ENCODE results near the gene KIF5A.
A peak's percentile ranks its signal among the peaks of the same experiment; 100 is the strongest.

KIF5A gene

DNA sequence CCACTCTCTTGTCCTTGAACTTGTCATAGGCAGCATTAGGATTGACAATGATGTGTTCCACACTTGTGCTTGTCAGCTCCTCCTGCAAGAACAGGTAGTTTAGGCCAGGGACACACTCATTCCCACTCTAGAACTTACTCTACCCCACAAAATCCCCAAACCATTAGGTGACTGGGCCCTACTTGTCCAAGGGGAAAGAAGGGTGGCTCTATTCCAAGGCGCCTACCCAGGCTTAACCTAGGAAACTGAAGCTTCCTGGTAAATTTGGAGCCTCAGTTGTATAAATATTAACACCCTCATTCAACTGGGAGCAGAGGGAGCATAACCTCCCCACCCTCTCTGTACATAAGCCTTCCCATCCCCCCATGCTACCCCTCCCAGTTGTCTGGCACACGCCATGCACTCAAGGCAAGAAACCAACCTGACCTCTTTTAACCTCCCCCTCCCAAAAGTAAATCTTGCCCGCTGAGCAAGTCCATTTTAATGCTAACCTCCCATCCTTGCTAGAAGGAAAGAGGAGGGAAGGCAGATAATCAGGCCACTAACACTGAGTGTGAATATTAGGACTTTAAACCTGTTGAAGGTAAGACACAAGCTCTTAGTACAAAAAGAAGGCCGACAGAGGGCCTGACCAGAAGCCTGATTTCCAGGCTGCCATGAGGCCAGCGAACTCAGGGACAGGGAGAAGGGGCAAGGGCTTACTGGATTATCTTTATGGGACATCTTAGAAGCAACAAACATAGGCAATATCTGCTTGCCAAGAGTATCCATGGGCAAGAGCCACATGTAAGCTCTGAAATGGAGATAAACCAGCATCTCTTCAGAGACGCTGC, 13.9 kb upstream of the KIF5A start:
- no peak for DNase-seq

DNA sequence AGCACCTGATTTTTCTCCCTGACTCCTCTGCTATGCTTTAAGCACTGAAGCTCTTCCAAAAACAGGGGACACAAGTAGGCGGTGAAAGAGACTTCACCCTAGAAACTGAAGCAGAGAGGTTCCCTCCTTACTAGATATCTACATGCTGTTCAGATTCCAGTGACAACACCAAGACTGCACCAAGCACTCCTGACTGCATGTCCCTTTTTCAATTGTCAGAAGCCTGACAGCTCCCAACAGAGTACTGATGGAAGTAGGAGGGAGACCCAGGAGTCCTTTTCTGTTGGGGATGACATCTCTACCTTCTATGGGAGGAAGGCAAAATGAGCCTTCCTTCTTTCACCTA, 13.3 kb upstream of the KIF5A start:
- no peak for DNase-seq

DNA sequence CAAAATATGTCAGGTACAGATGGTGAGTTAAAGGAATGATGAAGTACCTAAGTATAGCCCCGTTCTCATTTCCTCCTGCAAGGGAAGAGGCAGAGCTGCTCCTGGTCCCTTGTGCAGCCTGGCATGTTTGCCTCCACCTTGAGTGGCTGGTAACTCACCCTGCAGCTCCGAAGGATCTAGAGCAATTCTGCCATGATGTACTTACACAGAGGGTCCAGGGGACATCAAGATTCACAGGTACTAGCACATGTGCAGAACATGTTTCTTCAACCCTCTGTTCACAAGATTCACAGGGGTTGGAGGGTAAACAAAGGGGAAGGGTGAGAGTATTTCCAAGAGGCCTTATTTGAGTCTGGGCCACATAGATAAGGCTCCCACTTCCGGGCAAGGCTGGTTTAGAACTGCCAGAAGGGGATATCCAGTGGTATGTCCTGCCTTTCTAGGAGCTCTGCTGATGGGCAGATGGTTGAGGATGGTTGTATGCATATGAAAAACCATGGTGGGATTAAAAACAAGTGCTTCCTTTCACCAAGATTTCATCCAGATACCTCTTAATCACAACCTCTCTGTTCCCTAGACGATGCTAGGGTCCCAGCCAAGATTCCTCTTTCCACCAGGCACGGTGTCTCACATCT, 10.6 kb upstream of the KIF5A start:
- no peak for DNase-seq

DNA sequence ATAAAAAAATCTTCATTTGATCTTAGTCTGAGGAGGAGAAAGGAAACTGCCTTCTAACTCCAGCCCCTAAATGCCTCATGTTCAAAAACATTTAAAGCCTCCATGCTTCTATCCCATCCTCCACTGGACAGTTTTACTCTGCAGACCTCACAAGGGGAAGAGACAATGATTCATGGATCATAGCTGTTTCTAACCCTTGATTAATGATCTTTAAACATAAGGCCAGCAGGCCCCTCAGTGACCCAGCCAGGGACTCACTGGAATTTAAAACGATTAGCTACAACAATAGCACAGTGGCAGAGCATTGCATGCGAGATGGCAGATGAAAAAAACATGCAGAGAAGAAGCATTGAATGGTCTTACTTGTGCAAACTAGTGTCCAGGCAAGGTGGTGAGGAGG, 8.8 kb upstream of the KIF5A start:
- DNase-seq, result no peak

DNA sequence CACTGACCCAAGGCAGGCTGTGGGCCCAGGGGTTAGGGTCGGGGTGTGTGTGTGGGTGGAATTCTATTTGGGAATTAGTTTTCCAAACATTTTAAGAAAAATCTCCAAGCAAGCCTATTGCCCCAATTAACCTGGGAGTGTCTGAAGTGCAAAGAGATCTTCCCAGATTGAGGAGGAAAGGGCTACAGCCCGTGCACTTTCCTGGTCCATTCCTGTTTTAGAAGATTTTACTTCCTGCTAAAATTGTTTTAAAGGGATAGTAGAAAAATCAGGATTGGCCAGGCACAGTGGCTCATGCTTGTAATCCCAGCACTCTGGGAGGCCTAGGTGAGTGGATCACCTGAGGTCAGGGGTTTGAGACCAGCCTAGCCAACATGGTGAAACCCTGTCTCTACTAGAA, 8.1 kb upstream of the KIF5A start:
- DNase-seq, result no peak

DNA sequence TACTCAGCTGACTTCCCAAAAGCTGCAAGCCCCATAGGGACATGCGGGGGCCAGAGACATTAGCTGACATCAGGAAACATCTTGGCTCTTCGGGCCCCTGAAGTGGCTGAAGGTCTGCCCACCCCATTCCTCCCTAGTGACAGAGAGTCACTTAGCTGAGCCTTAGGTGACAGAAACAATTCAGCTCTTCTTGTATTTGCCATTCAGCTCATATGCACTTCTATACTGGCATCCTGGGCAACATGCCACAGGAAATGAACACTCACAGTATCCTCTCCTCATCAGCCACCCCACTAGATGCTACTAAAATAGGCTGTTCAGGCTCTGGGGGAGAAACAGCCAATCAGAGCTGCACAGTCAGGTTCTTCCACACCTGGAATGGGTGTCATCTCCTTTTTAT, 6.3 kb upstream of the KIF5A start:
- no peak for DNase-seq

DNA sequence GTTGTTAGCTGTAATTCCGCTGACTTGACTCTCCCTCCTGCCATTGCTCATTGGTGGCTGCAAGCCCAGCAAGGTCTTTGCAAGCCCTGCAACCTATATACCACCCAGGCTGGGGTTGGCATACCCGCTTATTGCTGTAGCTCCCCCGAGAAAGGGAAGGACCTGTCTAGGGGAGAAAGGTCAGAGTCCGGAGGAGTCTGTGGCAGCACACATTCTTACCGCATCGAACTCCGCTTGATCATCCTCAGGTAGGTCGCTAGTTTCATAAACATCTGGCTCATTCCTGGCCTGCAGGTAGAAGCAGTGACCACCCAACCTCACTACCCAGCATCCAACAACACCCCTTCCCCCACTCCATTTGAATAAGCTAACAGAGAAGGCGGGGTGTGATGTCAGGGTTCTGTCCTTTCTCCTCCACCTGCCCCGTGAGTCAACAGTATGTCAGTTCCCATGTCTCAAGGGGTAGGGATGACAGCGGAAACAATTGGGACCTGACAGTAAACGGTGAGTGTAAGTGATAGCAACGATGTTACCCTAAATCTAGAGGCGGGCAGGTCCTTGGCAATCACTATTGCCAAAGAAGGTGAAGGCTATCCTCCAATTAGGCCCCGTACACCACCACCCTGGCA, 3.9 kb upstream of the KIF5A start:
- DNase-seq, result no peak

DNA sequence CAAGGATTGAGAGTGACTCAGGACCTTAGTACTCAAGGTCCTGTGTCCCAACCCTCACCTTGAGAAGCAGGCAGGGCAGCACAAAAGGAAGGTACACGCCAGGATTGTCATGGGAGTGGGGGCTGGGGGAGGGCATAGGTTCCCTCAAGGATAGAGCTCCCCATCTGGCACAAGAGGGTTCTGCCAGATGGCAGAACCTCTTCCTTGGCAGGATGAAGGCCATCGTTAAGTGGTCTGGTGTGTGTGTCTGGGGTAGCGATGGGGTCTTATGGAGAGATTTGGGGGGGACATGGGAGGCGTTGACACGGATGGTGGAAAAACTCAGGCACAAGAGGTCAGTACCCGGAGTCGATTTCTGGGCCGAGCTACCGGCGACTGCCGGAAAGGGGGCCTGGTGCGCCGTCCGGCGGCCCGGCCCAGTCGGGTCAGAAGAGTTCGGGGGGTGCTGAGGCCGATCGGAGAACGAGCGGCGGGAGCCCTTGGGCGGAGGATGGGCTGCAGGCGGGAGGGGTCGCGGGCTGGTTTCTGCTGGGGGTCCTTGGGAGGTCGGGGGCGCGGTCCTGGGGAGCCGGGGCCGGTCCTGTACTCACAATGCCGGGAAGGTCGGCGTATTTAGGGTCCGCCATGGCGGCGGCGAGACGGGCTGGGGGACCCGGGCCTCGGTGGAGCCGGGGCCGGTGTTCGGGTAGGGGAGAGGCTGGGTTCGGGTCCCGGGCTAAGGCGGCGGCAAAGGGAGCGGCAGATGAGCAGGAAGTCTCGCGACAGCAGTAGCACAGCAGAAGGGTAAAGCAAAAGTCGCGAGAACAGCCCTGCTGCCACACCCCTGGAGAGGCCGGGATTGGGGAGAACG, 3.2 kb upstream of the KIF5A start, which contains the start of gene DCTN2:
TSS of gene DCTN2 (minus strand) at position 755 of the 850 bp plus-strand sequence. CDS start at position 626, 129 bp downstream.
- DNase-seq, result peak; percentile 83 to 87

DNA sequence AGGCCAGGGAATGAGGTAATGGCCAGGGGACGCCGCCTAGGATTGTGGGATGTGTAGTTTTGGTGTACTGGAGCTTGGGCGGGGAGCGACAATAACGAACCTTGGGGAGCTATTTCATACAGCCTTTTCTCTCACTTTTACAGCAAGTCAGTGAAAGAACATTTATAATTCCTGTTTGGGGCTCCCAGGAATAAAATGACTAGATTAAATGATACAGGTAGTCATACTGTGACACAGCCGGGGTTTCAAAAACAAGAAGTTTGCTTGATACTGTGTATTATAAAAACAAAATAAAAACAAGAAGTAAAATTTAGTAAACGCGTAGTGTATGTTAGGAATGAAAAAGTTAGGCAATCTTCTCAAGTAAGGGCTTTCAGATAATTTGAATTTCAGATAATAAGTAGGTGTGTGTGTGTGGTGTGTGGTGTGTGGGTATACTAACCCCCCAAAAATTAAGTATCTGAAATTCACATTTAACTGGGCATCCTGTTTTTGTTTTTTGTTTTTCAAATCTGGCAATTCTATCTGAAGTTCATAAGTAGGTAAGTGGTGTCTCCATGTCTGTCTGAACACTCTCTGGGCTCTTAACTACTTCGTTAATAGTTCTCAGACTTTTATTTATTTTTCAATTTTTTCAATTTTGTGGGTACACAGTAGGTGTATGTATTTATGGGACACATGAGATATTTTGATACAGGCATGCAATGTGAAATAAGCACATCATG, 2.4 kb upstream of the KIF5A start:
- DNase-seq, result no peak

DNA sequence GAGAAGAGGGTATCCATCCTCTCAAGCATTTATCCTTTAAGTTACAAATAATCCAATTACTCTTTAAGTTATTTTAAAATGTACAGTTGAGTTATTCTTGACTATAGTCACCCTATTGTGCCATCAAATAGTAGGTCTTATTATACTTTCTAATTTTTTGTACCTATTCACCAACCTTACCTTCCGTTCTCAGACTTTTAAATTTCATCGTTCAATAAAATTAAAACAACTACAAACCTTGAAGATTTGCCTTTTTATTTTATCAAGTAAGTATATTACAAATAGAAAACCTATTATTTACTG, 1.9 kb upstream of the KIF5A start:
- no peak for DNase-seq

DNA sequence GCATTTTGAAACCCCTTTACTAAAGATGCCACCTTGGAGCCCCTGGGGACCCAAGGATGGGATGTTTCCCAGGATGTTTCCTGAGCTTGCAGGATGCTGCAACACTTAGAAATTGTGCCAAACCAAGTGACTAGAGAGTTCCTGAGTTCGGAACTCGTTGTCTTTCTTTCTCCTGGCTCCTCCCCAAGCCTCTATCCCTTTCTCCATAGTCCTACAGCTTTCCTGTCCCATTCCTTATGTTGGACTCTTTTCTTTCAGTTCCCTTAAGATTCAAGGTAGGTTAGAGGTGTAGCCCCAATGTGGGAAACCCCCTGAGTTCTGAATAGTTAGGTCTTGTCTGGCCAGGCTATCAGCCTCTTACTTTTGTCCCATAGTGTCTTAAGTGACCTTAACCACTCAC, 1.4 kb upstream of the KIF5A start:
- DNase-seq, result no peak

DNA sequence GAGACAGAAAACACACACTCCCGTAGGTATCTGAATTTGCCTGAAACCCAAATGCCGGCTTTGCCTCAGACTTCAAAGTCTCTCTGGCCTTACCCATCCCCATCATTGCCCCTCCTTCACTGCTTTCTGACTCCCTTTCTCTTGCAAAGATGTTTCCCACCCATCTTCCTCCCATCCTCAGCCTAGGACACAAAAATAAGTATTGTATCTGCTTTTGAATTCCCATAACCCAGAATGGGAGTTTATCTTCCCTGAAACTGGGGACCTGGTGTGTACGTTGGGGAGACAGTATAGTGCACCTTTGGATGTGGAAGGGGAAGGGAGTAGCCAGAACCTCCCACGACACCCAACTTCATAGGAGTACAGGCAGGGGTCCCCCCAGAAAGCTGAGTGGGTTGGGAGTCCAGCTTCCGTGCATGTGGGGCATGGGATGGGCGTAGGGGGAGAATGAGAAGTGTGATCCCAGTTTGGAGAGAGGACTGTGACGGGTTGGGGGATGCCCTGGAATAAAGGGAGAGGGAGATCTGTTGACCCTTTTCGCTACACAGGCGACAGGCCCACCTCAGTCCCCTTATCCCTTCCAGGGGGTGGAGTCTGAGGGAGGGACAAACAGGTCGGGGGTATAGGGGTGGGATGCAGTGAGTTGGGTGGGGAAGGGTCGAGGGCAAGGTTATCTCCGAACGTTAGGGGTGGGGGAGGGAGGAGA, 488 bp upstream of the KIF5A start:
- DNase-seq, result no peak

DNA sequence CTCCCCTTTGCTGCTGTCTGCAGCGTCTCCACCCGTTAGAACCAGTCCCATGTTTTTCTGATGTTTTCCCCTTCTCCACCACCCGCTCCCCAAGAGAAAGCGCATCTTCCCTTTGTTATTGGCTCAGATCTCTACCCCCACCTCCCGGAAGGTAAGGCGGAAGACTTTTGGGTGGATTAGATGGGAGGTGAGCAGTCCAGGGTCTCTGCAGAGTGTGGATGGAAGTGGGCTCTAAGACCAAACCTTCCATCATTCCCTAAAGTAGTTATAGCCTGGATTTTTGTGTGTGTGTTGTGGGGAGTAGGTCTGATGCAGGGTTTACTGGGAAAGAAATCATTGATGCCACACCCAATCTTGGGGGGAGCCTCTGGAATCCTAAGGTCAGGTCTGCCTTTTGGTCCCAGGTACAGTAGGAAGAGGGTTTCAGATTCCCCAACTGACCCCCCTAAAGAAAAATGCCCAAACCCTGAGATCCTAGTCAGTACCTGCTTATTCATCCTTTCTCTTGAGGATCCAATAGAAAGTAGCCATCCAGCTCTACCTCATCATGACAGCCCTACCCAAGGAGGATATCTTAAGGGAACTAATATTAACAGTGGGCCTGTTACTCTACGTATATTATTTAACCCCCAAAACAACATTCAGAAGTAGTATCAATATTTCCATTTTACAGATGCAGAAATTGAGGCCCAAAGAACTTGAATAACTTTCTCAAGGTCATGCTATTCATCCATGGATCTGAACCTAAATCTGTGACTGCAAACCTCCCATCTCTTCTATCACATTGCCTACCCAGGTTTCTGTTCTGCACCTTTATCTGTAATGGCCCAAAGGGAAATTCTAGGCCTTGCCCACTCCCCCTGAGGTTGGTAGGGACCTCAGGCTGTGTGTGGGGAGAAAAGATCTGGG, 1.1 kb downstream of the KIF5A start:
- no peak for DNase-seq

DNA sequence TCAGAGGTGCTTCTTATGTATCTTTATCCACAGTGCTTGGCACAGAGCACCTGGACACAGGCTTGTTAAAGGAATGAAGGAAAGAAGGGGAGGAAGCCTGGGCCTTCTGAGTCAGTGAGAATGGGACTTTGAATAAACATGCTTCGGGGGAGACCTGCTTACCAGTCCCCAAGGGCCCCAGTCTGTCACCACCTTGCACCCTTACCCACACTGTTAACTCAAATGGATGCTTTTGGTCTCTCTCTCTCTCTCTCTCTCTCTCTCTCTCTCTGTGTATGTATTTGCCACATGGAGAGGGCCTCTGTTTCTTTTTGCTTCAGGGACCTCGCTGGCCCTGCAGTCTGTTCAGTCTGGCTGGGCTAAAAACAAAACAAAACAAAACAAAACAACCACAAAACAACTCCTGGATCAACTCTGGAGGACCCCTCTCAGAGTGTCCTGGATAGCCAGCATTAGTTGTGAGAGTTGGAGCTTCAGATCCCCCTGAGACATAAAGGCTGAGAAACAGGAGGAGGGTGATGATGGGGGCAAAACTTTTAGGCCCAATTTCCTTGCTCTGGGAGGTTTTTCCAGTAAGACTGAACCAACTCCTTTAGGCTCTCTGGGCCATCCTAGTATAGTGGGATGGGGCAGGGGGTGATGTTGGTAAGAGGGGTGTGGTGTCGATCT, 1.9 kb downstream of the KIF5A start:
- DNase-seq, result no peak

DNA sequence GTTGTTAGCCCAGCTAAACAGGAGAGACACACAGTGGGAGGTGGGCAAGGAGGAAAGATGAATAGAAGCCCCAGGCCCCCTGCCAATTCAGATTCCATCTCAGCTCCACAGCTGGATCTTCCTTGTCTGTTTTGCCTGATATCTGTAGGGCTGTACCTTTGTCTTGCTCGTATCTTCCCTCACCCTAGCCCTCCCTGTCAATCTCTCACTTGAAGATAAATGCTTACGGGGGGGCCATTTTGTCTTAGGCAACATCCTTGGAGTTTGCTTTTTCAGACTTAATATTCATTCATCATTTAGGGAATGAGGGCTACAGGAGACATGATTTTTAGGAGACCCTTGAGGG, 2.4 kb downstream of the KIF5A start:
- DNase-seq, result no peak

DNA sequence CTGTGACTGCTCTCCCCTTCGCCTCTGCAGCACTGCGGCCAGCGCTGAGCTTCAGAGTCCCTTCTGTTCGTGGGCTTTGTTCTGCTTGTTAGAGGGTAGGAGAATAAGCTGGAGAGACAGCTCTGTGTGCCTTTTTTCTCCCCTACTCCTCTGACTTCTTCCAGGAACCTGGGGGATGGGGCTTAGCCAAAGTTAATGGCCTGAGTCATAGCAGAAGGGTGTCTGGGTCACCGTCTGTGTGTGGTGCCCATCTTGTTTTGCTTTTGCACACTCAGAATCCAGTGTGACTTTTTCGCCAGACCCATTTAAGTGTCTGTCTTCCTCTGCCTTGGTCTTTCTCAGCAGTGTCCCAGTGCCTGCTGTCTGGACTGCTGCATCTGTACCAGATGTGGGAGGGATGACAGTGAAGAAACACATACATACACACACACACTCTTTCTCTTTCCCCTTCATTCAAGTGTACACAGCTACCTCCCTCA, 3.0 kb downstream of the KIF5A start:
- no peak for DNase-seq

DNA sequence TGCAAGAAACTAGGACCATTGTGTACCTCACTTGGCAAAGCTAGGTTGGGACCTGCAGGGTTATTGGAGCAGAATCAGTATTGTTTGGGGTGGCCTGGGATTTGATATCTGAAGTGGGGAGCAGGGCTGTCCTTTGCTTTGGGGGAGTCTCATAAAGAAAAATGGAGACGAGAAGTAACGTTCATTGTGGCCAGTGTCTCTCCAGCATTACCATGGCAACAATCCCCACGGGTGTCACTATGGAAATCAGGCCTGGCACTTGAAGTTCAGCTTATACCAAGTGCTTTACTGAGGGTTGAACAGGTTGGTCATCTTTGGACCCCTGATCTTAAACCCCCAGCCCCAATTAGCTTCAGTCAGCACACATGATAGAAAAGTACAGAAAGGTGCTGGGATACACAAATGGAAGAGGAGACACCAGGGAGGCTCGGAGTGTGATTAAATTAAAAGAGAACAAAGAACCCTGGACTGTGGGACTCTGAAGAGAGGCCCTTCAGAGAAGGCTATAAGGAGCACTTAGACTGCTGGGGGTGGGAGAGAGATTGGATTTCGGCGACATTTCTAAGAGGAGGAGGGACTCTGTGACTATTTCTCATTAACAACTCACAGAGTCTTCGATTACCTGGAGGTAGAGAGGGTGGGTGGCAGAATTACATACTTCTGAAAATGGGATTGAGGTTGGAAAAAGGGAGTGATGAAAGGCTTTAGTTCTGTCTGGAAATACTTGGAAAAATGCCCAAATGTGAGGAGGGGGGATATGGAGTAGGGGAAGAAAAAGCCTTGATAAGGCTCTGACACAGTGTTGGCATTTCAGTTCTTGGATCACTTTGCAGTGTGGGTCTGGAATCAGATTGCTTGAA, 3.7 kb downstream of the KIF5A start:
- DNase-seq, result peak; percentile 81 to 95

DNA sequence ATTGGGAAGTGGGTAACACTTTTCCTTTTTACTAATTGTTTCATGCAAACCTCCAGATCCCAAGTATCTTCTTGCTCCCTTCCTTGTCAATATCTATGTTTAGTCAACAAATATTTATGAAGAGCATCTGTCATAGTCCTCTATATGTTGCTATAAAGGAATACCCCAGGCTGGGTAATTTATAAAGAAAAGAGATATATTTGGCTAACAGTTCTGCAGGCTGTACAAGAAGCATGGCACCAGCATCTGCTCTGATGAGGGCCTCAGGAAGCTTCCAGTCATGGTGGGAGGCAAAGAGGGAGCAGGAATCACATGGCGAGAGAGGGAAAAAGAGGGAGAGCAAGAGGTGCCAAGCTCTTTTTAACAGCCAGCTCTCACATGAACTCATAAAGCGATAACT, 4.6 kb downstream of the KIF5A start:
- DNase-seq, result no peak

DNA sequence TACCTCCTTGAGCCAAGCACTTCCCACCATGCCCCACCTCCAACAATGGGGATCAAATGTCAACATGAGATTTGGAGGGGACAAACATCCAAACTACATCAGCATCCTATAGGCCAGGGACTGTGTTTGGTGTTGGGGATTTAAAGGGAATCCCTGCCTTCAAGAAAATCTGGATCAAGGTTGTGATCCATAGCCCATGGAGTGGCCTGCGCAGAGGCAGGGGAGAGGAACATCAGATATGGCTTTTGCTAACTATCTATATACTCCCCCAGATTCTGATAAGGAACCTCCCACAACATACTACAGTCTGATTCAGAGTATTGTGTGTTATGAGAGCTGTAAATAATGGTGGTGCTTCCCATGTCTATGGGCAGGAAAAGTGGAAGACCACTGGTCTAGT, 5.1 kb downstream of the KIF5A start:
- no peak for DNase-seq

Data from NCI-H187 (cell line).